PFSK-1 (cell line): ENCODE measurements around the gene NEURL4.

Experiments used
- FOXP2 ChIP-seq: optimal IDR thresholded peaks from 2 replicates; pipeline ENCODE3; 2011; ENCODE audit warnings: borderline replicate concordance, control low read depth, inconsistent platforms; ENCODE audit not compliant: insufficient read depth; ENCODE audit errors: extremely low read length, extremely low read depth
- POLR2AphosphoS5 ChIP-seq: IDR thresholded peaks from 2 replicates; pipeline ENCODE4 v1.6.1; 2012; ENCODE audit warnings: low read depth, mild to moderate bottlenecking, control low read depth, low read length, moderate library complexity
- SIN3A ChIP-seq: IDR thresholded peaks from 2 replicates; pipeline ENCODE4 v1.6.1; 2012; ENCODE audit warnings: mild to moderate bottlenecking, low read length, moderate library complexity, borderline replicate concordance; ENCODE audit not compliant: insufficient read depth
- TAF1 ChIP-seq: IDR thresholded peaks from 2 replicates; pipeline ENCODE4 v1.6.1; 2012; ENCODE audit warnings: low read length, control low read depth, borderline replicate concordance; ENCODE audit not compliant: insufficient read depth
- TF ChIP-seq, protein P1 (sequence below), 2 experiments: IDR thresholded peaks; 2 replicates each; pipeline versions ENCODE4 v1.6.1 to v1.8.0; 2011 to 2012; ENCODE audit warnings: low read depth in 2 of 2, low read length in 2 of 2, control low read depth in 1 of 2, inconsistent platforms in 1 of 2, mild to moderate bottlenecking in 1 of 2, moderate library complexity in 1 of 2; ENCODE audit not compliant: insufficient read depth in 1 of 2

Gene NEURL4

DNA sequence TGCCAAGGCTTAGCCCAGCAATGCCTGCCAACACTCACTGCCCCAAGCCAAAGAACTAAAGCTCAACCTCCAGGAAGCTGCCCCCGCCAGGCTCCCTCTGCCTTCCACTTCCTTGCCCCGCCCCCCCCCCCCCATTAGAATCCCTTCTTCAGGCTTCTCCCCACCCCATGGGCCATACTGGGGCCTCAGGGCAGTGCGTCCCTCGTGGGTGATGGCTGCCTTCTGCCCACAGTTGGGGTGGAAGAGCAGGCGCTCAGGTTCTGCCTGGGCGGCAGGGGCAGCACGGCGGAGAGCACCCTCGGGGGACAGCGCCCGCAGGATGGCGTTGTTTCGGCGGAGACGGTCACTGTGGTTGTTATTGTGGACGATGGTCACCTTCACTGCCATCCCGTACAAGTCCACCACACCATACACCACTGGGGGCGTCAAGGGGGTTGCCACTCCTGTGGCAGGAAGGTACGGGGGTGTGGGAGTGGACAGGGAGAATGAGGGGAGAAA is 4.1 kb downstream of the NEURL4 start:
- TF ChIP-seq, protein P1, sequence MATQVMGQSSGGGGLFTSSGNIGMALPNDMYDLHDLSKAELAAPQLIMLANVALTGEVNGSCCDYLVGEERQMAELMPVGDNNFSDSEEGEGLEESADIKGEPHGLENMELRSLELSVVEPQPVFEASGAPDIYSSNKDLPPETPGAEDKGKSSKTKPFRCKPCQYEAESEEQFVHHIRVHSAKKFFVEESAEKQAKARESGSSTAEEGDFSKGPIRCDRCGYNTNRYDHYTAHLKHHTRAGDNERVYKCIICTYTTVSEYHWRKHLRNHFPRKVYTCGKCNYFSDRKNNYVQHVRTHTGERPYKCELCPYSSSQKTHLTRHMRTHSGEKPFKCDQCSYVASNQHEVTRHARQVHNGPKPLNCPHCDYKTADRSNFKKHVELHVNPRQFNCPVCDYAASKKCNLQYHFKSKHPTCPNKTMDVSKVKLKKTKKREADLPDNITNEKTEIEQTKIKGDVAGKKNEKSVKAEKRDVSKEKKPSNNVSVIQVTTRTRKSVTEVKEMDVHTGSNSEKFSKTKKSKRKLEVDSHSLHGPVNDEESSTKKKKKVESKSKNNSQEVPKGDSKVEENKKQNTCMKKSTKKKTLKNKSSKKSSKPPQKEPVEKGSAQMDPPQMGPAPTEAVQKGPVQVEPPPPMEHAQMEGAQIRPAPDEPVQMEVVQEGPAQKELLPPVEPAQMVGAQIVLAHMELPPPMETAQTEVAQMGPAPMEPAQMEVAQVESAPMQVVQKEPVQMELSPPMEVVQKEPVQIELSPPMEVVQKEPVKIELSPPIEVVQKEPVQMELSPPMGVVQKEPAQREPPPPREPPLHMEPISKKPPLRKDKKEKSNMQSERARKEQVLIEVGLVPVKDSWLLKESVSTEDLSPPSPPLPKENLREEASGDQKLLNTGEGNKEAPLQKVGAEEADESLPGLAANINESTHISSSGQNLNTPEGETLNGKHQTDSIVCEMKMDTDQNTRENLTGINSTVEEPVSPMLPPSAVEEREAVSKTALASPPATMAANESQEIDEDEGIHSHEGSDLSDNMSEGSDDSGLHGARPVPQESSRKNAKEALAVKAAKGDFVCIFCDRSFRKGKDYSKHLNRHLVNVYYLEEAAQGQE (IDR thresholded peaks at IDR 0.05; ENCODE audit: insufficient read depth in 1 of 2, low read depth in 2 of 2, low read length in 2 of 2) = no peak
- no peak for TF ChIP-seq FOXP2
- TF ChIP-seq TAF1 = no peak
- TF ChIP-seq POLR2AphosphoS5 = no peak
- TF ChIP-seq SIN3A = no peak

DNA sequence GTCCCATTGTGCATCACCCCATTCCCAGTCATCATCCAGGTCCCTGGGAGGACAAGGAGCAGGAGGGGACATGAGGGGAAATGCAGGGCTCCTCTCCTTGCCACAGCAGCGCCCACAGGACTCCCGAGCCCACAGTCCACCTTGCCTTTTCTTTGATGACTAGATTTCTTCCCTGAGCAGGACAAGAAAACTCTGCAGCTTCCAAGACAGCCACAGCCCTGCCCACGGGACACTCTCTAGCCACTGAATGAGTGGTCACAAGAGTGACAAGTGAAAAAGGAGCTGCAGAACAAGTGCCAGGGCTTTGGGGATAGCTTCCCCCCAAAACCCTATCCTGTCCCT is 4.7 kb downstream of the NEURL4 start:
- TF ChIP-seq POLR2AphosphoS5 = no peak
- TF ChIP-seq, protein P1 (IDR thresholded peaks at IDR 0.05; ENCODE audit: insufficient read depth in 1 of 2, low read depth in 2 of 2, low read length in 2 of 2) = no peak
- TF ChIP-seq SIN3A = no peak
- no peak for TF ChIP-seq TAF1
- no peak for TF ChIP-seq FOXP2

DNA sequence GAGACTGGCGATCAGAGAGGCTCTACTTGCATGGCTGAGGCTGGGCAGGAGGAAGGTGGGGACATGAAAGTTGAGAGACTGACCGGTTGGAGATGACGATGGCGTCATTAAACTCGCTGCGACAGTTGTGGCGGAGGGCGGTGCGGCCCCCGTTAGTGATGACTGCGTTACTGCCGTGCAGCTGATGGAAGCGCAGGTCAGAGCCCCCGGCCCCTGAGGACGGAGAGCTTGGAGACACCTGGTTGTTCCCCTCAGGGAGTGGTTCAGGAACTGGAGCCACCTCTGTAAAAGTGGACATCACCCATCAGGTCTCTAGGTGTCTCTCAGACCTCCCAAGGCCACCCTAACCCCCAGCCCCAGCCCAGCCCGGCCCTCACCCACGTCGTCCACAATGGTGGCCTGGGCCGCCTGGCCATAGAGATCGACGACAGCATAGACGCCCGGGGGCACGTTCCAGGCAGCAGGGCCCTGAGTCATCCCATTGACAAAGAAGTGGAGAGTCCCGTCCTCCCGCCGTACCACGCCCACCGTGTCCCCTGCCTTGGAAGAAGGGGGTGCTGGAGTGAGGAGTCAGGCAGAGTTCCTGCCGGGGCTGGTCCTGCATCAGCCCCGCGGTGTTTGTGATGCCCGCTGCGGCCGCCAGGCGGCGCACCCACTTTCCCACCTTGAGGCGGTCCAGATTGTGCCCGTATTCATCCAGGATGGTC is 5.3 kb downstream of the NEURL4 start:
- TF ChIP-seq SIN3A (no peak), POLR2AphosphoS5 (no peak), FOXP2 (no peak), TAF1 (no peak)
- TF ChIP-seq, protein P1 (IDR thresholded peaks at IDR 0.05; ENCODE audit: insufficient read depth in 1 of 2, low read depth in 2 of 2, low read length in 2 of 2) = no peak

DNA sequence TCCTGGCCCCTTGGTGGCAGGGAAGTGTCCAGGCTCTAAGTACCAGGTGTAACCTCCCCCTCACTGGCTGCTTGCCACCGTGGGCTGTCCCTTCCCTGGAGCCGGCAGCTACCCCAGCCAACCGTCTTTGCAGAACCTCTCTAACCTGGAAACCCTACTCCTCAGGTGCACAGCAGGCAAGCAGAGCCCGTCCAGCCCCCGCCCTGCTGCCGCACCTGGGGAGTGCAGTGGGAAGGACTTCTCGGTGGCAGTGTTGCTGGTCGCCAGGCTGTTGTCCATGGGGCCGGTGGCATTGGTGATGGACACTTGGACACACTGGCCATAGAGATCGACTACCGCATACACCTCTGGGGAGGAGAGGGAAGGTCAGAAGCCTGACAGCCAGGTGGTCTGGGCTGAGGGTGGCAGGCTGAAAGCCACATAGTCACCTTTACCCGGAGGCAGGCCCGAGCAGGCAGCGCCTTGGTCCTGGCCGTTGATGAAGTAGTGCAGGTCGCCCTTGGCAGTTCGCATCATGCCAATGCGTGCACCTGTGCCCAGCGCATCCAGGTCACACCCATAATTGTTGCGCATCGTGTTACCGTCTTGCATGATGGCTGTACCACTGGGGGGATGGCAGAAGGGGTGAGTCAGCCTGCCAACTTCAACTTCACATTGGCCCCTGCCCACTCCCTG is 6.5 kb downstream of the NEURL4 start:
- TF ChIP-seq, protein P1 (IDR thresholded peaks at IDR 0.05; ENCODE audit: insufficient read depth in 1 of 2, low read depth in 2 of 2, low read length in 2 of 2) = no peak
- TF ChIP-seq FOXP2 = no peak
- TF ChIP-seq POLR2AphosphoS5 = no peak
- no peak for TF ChIP-seq TAF1
- TF ChIP-seq SIN3A = no peak
